Measurements from ENCODE around the gene PALMD.

DNA sequence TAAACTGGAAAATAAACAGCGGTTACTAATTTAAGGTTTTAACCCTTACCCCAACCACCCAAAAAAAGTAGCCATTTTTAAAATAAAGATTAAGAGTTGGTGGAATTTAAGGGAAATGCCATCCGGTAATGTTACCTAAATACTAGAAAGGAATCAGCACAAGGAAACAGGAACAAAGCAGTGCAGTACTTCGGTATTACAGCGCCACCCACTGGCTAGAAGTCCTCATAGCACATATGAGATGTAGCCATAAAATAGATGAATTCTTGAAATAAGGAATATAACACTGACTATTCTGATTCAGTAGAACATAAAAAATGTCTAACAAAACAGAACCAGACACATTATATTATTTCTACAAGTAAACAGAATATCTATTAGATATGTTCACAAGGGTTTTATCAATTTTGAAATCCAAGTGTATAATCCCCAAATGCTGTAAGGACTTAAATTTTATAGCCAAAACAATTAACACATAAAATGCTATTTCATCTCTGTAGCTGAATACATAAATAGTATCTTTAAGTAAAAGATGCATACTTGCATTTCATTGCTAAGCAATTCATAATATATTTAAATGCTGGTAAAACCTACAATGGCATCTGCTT lies 61.7 kb downstream of the PALMD start:
- TF ChIP-seq EZH2 (IDR thresholded peaks at IDR 0.05; ENCODE audit: borderline replicate concordance) (no peak), EZH2phosphoT487 (IDR thresholded peaks at IDR 0.05; ENCODE audit: low read depth, severe bottlenecking, unreplicated experiment) (no peak)

Measured in hepatocyte (in vitro differentiated cells).